Neural cell (in vitro differentiated cells): Measurements from ENCODE around the gene KIAA1614.

Experiments used
- EP300 ChIP-seq: fragments of 450-650 bp; conservative IDR thresholded peaks from 2 replicates; pipeline ENCODE4 v1.6.1; 2014; ENCODE audit warnings: antibody characterized with exemption, mild to moderate bottlenecking, moderate library complexity; ENCODE audit not compliant: poor library complexity, severe bottlenecking
- EZH2 ChIP-seq: fragments of 200-600, 300-800 bp; shearing (Covaris generic), sonication (generic); IDR thresholded peaks from 2 replicates; pipeline ENCODE4 v1.6.1; 2014; ENCODE audit warnings: antibody characterized with exemption, low read length, borderline replicate concordance, mild to moderate bottlenecking; ENCODE audit not compliant: insufficient read depth, poor library complexity, severe bottlenecking
- MXI1 ChIP-seq: fragments of 450-650 bp; conservative IDR thresholded peaks from 2 replicates; pipeline ENCODE4 v1.6.1; 2014; ENCODE audit warnings: antibody characterized with exemption, mild to moderate bottlenecking; ENCODE audit not compliant: poor library complexity, severe bottlenecking
- RAD21 ChIP-seq: fragments of 450-650 bp; conservative IDR thresholded peaks from 2 replicates; pipeline ENCODE4 v1.6.1; 2014; ENCODE audit warnings: antibody characterized with exemption, mild to moderate bottlenecking, moderate library complexity
- TAF1 ChIP-seq: IDR thresholded peaks from 2 replicates; pipeline ENCODE4 v1.6.1; 2012; ENCODE audit warnings: low read depth
- TF ChIP-seq, protein P1 (sequence below): fragments of 450-650 bp; IDR thresholded peaks from 2 replicates; pipeline ENCODE4 v1.5.1; 2014; ENCODE audit warnings: antibody characterized with exemption, mild to moderate bottlenecking, moderate library complexity; ENCODE audit not compliant: poor library complexity, severe bottlenecking
- TF ChIP-seq, protein P2 (sequence below): IDR thresholded peaks from 2 replicates; pipeline ENCODE4 v1.6.1; 2012; ENCODE audit warnings: borderline replicate concordance

DNA sequence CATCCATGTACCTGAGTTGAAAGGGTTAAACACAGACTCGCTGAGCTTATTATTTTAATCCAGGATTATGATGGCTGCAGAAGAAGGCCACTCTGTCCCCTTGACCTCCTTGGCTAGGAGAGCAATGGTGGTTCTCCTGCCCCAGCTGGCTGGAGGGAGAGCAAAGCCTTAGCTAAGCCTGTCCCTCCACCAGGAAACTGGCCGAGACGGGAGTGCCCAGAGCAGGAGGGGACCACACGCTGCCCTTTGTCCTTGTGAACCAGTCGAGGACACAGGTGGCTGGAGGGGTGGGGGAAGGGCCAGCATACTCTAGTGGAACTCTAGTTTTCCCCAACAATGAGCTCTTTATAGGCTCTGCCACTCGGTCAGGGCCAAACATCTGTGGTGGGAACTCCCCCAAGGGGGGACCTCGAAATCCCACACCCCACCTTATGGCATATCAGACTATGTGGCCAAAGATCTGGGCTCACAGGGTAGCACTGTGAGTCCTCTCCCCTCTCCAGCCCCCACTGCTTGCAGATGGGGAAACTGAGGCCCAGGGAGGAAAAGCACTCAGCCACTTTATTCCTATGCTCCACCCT is 12.9 kb downstream of the KIAA1614 start:
- TF ChIP-seq TAF1 (no peak), RAD21 (no peak), MXI1 (no peak), EP300 (no peak), EZH2 (no peak)
- TF ChIP-seq, protein P1, sequence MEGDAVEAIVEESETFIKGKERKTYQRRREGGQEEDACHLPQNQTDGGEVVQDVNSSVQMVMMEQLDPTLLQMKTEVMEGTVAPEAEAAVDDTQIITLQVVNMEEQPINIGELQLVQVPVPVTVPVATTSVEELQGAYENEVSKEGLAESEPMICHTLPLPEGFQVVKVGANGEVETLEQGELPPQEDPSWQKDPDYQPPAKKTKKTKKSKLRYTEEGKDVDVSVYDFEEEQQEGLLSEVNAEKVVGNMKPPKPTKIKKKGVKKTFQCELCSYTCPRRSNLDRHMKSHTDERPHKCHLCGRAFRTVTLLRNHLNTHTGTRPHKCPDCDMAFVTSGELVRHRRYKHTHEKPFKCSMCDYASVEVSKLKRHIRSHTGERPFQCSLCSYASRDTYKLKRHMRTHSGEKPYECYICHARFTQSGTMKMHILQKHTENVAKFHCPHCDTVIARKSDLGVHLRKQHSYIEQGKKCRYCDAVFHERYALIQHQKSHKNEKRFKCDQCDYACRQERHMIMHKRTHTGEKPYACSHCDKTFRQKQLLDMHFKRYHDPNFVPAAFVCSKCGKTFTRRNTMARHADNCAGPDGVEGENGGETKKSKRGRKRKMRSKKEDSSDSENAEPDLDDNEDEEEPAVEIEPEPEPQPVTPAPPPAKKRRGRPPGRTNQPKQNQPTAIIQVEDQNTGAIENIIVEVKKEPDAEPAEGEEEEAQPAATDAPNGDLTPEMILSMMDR: no peak
- TF ChIP-seq, protein P2, sequence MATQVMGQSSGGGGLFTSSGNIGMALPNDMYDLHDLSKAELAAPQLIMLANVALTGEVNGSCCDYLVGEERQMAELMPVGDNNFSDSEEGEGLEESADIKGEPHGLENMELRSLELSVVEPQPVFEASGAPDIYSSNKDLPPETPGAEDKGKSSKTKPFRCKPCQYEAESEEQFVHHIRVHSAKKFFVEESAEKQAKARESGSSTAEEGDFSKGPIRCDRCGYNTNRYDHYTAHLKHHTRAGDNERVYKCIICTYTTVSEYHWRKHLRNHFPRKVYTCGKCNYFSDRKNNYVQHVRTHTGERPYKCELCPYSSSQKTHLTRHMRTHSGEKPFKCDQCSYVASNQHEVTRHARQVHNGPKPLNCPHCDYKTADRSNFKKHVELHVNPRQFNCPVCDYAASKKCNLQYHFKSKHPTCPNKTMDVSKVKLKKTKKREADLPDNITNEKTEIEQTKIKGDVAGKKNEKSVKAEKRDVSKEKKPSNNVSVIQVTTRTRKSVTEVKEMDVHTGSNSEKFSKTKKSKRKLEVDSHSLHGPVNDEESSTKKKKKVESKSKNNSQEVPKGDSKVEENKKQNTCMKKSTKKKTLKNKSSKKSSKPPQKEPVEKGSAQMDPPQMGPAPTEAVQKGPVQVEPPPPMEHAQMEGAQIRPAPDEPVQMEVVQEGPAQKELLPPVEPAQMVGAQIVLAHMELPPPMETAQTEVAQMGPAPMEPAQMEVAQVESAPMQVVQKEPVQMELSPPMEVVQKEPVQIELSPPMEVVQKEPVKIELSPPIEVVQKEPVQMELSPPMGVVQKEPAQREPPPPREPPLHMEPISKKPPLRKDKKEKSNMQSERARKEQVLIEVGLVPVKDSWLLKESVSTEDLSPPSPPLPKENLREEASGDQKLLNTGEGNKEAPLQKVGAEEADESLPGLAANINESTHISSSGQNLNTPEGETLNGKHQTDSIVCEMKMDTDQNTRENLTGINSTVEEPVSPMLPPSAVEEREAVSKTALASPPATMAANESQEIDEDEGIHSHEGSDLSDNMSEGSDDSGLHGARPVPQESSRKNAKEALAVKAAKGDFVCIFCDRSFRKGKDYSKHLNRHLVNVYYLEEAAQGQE: no peak
